NCI-H2107 treated with DMSO at 0.1 percent for 48 hours (cell line): ENCODE data around the gene PDSS1.

Source experiments
- DNase-seq: peaks from one replicate; lab custom pipeline; 2025; ENCODE audit not compliant: unreplicated experiment; lab: John Stamatoyannopoulos, UW

PDSS1 gene

DNA sequence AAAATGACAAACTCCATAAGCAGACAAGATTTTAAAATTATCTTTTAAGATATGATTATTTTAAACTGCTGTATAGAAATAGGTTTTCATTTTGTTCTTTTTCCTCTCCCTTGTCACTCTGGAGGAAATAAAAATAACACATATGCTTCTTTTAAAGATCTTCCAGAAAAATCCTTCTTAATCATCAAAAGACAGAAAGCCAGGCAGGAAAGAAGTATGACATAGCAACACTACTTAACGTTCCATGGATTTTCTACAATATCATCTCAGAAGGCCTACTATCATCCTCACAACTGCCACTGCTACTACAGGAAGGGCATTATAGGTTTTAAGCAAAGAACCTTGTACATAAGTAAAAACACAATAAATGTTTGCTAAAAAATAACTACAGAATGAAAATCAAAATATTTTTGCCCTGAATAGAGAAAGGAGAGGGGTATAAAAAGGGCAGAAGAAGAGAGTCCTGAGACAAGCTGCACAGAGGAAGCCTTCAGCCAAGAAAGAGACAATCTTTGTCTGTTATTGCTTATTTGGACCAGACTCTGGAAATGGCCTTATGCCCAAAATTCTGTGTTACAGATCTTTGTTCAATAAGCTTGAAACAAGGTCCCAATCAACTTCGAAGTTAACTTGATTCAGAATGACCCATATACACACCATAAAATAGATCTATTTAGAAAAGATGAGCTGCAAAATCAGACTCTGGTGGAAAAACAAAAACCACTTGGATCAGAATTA is 95.4 kb downstream of the PDSS1 start:
- no peak for DNase-seq
